SK-N-SH (cell line): ENCODE measurements around the gene GRK3.

Experiments
- CTCF ChIP-seq: fragments of 200-600 bp; sonication (generic); IDR thresholded peaks from 2 replicates; pipeline ENCODE4 v1.6.1; 2017; ENCODE audit warnings: antibody characterized with exemption, mild to moderate bottlenecking, moderate library complexity
- ELF1 ChIP-seq: IDR thresholded peaks from 2 replicates; pipeline ENCODE4 v1.4.0; 2012
- GATA2 ChIP-seq: sonication (generic); formaldehyde crosslinking; IDR thresholded peaks from 2 replicates; pipeline ENCODE4 v1.5.0; 2020; ENCODE audit warnings: mild to moderate bottlenecking, missing genetic modification reagents
- NRF1 ChIP-seq: IDR thresholded peaks from 2 replicates; pipeline ENCODE4 v1.6.1; 2012; ENCODE audit warnings: low read depth, mild to moderate bottlenecking, low read length
- POLR2AphosphoS5 ChIP-seq: IDR thresholded peaks from 2 replicates; pipeline ENCODE4 v1.6.1; 2012; ENCODE audit warnings: low read depth, low read length

GRCh38 chr22:25746012-25746373 is 181.5 kb downstream of the GRK3 start:
- TF ChIP-seq CTCF (no peak), POLR2AphosphoS5 (no peak), NRF1 (no peak), ELF1 (no peak), GATA2 (CRISPR knock-in tag) (peak; percentile 93)
